CD4-positive, alpha-beta T cell treated with Interleukin-10 for 1 hour (primary cell): ENCODE measurements around the gene SH3PXD2A.

Experiments used
- DNase-seq: peaks from one replicate; pipeline ENCODE4 v3.0.0-alpha.2; 2020

SH3PXD2A gene

GRCh38 chr10:103551619-103552602, 303.5 kb downstream of the SH3PXD2A start:
- DNase-seq = peak; percentile 14

DNA sequence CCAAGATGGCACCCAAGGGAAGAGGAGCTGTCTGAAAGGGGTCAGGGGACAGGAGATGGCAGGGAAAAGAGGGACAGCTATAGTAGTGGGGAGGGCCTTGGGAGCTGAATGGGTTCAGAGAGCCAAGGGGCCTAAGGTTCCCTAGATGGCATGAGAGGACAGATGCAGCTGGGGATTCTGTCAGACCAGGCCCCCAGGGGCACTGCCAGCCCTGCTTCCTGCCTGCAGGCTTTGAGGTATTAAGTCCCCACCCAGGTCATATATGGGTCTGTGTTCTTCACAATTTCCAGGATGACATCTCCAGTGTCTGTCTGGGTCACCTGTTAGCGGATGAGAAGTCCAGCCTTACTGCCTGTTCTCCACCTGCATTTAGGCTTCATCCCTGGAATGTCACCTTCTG, 305.1 kb downstream of the SH3PXD2A start:
- no peak for DNase-seq

DNA sequence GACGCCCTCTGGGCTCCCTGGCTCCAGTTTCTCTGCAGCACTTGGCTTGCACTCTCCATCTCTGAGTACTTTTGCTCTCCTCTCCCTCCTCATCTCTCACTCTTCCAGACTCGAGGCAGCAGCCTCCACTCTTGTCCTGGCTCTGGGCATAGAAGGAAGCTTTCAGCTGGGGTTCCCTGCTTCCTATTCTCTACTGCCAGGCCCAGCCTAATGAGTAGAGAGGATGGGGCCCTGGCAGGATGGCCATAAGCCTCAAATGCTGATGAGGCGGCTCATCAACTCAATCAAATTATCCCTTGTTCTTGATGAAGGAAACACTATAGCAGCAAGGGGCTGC, 306.1 kb downstream of the SH3PXD2A start:
- no peak for DNase-seq

- DNase-seq = no peak
Measured at GRCh38 chr10:103548581-103549348, 306.6 kb downstream of the SH3PXD2A start.

DNA sequence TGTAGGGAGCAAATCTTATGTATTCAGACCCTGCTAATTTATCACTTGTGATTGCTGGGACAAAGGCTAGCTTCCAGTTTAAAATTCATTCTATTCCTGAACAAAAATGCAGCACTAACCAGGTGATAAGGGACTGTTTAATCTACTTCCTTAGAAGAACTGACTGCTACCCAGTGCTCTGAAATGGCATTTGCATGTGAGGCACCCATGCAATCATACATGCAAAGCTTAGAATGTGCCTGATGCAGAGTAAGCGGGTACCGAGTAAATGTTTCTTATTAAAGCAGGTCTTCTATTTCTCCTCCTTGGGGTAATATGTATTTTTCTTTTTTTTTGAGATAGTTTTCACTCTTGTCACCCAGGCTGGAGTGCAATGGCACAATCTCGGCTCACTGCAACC, 307.4 kb downstream of the SH3PXD2A start:
- no peak for DNase-seq

GRCh38 chr10:103547391-103547946, 307.9 kb downstream of the SH3PXD2A start:
- DNase-seq = no peak

GRCh38 chr10:103546401-103546800, 309.0 kb downstream of the SH3PXD2A start:
- DNase-seq = no peak

DNA sequence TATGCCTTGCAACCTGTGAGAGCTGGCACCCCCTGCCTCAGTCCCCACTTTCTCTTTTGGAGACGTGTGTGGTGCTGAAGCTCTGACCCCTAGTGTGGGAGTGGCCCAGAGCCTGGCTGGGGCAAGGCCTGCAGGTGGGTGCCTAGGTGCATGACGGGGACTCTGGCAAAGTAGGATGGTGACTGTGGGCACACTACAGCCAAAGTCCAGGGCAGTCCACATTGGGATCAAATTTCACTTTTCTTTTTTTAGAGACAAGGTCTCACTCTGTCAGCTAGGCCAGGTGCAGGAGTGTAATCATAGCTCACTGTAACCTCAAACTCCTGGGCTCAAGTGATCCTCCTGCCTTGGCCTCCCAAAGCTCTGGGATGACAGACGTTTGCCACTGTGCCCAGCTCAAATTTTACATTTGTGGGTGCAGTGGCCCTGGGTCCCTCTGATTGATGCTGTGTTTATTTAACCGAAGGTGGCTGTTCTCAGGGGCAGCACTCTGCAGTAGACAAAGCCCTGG, 309.6 kb downstream of the SH3PXD2A start:
- DNase-seq = no peak

DNA sequence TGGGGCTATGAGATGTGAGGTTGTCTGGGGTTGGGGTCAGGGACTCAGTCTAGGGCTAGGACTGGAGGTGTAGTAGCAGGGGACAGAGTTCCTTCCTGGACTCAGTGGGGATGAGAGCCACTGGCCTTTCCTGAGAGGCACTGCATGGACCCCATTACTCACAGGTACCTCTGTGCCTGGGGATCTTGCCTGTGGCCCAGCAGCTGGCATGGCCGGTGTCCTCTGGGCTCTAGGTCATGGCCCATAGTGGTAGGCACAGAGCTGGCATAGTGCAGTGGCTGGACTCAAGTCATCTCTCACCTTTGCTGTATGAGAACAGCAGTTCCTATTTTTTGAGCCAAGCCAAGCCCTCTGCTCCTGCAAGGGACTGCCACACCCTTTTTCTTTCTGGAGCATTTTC, 310.0 kb downstream of the SH3PXD2A start:
- no peak for DNase-seq

DNA sequence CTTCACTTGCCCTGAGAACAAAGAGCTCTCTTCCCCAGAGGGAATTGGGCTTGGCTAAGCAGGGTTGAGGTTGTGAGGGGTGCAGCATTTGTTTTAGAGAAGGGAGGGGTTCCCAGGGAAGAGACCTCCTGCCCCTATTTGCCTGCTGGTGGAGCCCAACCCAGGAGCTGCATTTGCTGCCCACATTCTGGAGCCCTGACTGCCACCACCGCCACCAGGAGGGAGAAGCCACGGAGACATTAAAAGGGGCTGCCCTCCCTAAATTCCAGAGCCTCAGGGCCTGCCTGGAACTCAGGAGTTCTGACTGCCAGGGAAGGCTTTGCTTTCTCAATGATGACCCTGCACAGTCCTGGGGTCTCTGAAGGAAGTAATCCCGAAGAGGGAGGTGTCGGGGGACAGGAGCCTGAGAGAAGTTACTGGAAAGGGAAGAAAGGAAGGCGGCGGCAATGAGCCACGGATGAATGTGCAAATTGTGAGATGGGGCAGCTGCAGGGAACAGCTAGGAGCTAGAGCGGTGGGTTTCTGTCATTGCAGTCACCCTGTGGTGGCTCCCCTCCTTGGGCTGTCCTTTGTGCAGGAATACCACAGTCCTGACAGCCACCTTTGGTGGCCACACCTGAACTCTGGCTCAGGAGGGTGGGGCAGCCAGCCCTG, 310.6 kb downstream of the SH3PXD2A start:
- DNase-seq = no peak
